NCI-H1105 (cell line): Measurements from ENCODE around the gene ELF2.
"Not testable (repeated sequence)": the region's sequence is repeated elsewhere in the genome, so short reads cannot be mapped to it uniquely, and the experiment has no call there.

ENCODE experiments used
- DNase-seq: peaks from one replicate; lab custom pipeline; 2025; lab: John Stamatoyannopoulos, UW

ELF2 gene

GRCh38 chr4:139184129-139184528, 7.1 kb upstream of the ELF2 start:
- no peak for DNase-seq

- peak; percentile 88 for DNase-seq
These were observed 1.0 kb upstream of the ELF2 start for GRCh38 chr4:139177869-139178619.

- DNase-seq: peak; percentile 35
These were observed 543 bp downstream of the ELF2 start for GRCh38 chr4:139176302-139177048.

- no peak for DNase-seq
These were observed 1.2 kb downstream of the ELF2 start for GRCh38 chr4:139175646-139176301.

- DNase-seq: no peak
These were observed 4.9 kb downstream of the ELF2 start for GRCh38 chr4:139171876-139172691.

GRCh38 chr4:139170932-139171331, 6.1 kb downstream of the ELF2 start:
- no peak for DNase-seq

DNA sequence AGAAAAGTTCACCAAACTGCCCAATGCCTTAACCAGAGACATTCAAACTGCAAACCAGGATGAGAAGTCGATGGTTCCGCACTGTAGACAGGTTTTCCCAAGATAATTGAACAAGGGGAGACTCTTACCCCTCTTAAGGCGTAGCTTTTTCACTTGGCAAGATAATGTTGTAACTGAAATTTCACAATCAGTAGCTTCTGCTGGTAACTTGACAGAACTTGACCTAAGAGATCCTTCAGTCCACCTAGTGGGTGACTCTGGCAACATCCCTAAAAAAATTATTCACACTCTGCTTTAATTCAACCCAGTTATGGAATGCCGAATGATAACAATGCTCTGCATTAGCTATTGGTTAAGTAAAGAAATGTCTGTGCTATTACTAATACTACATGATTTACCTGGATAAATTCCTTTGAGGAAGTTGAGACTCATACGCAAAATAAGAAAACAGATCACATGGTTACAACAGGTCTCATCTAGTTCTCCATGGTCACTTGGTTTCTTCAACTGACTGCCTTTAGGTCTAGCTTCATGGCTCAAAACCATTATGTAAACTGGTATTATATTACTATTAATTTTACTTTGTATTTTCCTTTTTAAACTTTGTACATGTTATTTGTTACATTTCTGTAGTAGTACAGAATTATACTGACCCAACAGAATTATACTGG, 9.1 kb downstream of the ELF2 start:
- no peak for DNase-seq

DNA sequence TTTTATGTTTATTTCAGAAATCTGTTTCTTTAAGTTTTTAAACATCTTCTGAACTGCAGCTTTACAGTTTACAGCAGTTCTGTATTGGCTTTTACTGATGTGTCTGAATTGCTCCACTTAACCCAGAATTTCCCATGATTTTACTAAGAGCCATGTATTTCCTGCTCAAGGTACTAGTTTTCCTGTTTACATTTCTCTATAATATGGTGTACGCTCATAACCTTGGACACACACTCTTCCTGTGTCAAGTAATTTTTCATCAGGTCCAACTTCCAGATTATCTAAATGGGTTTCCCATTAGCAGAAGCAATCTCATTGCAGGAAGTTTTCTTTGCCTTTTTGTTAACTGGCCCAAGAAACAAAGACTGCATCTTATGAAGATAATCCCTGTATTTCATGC, 12.3 kb downstream of the ELF2 start:
- DNase-seq: no peak

DNA sequence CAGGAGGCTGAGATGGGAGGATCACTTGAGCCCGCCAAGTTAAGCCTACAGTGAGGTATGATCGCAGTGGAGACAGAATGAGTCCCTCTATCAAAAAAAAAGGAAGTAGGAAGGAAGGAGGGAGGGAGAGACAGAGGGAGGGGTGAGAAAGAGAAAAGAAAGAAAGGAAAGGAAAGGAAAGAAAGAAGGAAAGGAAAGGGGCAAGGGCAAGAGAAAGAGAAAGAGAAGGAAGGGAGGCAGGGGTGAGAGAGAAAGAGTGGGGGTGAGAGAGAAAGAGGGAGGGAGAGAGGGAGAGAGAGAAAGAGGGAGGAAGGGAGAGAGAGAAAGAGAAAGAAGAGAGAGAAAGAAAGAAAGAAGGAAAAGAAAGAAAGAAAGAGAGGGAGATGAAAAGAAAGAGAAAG, 13.2 kb downstream of the ELF2 start:
- no peak for DNase-seq

DNA sequence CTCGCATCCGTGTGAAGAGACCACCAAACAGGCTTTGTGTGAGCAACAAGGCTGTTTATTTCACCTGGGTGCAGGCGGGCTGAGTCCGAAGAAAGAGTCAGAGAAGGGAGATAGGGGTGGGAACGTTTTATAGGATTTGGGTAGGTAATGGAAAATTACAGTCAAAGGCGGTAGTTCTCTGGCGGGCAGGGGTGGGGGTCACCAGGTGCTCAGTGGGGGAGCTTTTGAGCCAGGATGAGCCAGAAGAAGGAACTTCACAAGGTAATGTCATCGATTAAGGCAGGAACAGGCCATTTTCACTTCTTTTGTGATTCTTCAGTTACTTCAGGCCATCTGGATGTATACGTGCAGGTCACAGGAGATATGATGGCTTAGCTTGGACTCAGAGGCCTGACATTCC, 19.0 kb downstream of the ELF2 start:
- DNase-seq: not testable (repeated sequence)

GRCh38 chr4:139154952-139155557, 22.0 kb downstream of the ELF2 start:
- no peak for DNase-seq

GRCh38 chr4:139154538-139154937, 22.5 kb downstream of the ELF2 start:
- DNase-seq: no peak

GRCh38 chr4:139154134-139154421, 22.9 kb downstream of the ELF2 start:
- DNase-seq: no peak

- DNase-seq: no peak
These were observed 23.4 kb downstream of the ELF2 start for GRCh38 chr4:139153411-139154133.

- DNase-seq: no peak
These were observed 24.8 kb downstream of the ELF2 start for GRCh38 chr4:139152249-139152648.

DNA sequence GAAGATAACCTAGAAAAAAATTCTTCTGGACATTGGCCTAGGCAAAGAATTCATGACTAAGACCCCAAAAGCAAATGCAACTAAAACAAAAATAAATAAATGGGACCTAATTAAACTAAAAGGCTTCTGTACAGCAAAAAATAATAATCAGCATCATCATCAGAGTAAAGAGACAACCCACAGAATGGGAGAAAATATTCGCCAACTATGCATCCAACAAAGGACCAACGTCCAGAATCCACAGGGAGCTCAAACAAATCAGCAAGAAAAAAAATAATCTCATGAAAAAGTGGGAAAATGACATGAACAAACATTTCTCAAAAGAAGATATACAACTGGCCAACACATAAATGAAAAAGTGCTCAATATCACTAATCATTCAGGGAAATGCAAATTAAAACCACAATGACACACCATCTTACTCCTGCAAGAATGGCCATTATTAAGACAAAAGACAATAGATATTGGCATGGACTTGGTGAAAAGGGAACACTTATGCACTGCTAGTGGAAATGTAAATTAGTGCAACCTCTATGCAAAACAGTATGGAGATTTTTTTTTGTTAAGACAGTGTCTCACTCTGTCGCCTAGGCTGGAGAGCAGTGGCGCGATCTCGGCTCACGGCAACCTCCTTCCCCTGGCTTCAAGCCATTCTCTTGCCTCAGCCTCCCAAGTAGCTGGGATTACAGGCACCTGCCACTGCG, 29.9 kb downstream of the ELF2 start:
- DNase-seq: no peak

GRCh38 chr4:139145552-139145932, 31.5 kb downstream of the ELF2 start:
- DNase-seq: no peak

DNA sequence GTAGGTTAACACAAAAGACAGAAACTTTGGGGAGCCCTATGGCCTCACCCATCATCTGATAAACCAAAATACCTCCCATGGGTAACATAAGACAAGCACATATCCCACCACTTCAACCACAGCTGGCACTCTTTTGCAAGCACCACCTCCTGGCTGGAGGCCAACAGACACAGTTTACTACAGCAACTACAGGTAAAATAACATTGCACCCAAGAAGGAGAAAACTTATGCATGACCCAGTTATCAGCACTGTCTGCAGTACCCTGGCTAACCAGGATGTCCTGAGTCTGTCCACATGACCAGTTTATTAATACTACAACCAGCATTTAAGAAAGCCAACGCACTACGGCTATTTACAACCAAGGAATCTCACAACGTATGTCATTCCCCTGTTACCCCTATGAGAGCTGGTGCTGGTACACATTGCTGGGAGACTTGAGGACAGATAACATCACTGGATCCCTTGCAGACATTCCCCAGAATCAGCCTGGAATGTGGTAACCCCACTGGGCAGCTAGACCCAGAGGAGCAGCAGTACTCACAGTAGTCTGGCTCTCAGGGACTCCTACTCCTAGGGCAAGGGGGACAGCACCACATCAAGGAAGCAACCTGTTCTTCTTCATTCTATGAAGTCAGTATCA, 32.0 kb downstream of the ELF2 start:
- peak; percentile 23 for DNase-seq

GRCh38 chr4:139144161-139144859, 32.7 kb downstream of the ELF2 start:
- DNase-seq: no peak
